Activated CD4-positive, alpha-beta T cell treated with anti-CD3 and anti-CD28 coated beads, Interleukin-2, amount 10 ng/mL, durations not matched to agents 24 days and 14 days (primary cell): Measurements from ENCODE around the gene FRYL. TPM values are rescaled to one million over a fixed set of nuclear protein-coding genes. Genes with fewer than 3 reads are reported as not detected.
A peak's percentile ranks its signal among the peaks of the same experiment; 100 is the strongest.
"Not testable (repeated sequence)": the region's sequence is repeated elsewhere in the genome, so short reads cannot be mapped to it uniquely, and the experiment has no call there.

ENCODE experiments used
- DNase-seq: peaks from one replicate; pipeline ENCODE4 v3.0.0; 2022
- H3K27ac Mint-ChIP-seq: one replicate; pipeline ENCODE4 v1.8.0; 2022; ENCODE audit warnings: mild to moderate bottlenecking, mixed read lengths
- H3K27me3 Mint-ChIP-seq: one replicate; pipeline ENCODE4 v1.8.0; 2022; ENCODE audit warnings: mixed read lengths
- H3K36me3 Mint-ChIP-seq: one replicate; pipeline ENCODE4 v1.8.0; 2022; ENCODE audit warnings: low read depth, mild to moderate bottlenecking, mixed read lengths
- H3K4me1 Mint-ChIP-seq: one replicate; pipeline ENCODE4 v1.8.0; 2021; ENCODE audit warnings: mixed read lengths
- H3K4me3 Mint-ChIP-seq: one replicate; pipeline ENCODE4 v1.8.0; 2022; ENCODE audit warnings: mild to moderate bottlenecking, moderate library complexity, mixed read lengths
- H3K9me3 Mint-ChIP-seq: one replicate; pipeline ENCODE4 v1.8.0; 2021; ENCODE audit warnings: mixed read lengths
- intact Hi-C: fragments of 100-400 bp; cut with micrococcal nuclease; formaldehyde crosslinking; loops from one replicate; pipeline ENCODE4 v1.15.1; 2023
- total RNA-seq: library from RNA; stranded (reverse); gene quantifications from 2 replicates; pipeline ENCODE4 v1.2.3, GENCODE V29; 2022

The FRYL gene
- total RNA-seq, 1 donor from 2014 or later = 66.0 TPM

DNA sequence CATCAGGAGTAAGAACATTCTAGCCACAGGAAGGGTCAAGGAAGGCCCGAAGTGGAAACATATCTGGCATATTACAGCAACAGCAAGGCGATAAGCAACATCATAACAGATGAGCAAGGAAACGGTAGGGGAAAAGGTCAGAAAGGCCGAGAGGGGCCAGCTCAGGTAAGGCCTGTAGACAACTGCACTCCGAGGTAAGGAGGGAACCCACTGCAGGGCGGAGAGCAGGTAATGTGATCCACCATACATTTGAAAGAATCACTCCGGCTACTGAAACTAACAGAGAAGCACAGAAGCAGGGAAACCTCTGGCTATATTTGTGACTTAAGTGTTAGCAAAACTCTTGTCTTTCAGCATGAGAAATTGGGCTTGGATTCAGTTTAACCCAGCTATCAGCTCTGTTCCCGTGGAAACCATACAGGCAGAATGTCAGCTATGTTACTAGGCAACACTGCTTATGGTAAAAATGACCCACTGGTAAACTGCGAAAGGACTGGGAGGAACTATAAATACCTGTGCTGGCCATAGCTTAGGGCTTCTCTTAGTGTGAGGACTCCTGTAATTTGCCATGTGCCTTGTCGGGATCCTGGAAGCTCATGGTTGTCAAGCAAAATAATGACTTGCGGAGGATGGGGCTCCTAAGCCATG lies 31.0 kb downstream of the FRYL start:
- DNase-seq = peak; percentile 37
- no peaks in the 10 kb centered on the region for H3K9me3 Mint-ChIP-seq
- intact Hi-C loops = no loop called here
- H3K36me3 Mint-ChIP-seq = peaks cover 19% of the 10 kb centered on the region
- H3K4me3 Mint-ChIP-seq = no peak overlapping the region
- H3K4me1 Mint-ChIP-seq = peaks cover 31% of the 10 kb centered on the region
- H3K27ac Mint-ChIP-seq = no peak overlapping the region
- H3K27me3 Mint-ChIP-seq = no peaks in the 10 kb centered on the region

DNA sequence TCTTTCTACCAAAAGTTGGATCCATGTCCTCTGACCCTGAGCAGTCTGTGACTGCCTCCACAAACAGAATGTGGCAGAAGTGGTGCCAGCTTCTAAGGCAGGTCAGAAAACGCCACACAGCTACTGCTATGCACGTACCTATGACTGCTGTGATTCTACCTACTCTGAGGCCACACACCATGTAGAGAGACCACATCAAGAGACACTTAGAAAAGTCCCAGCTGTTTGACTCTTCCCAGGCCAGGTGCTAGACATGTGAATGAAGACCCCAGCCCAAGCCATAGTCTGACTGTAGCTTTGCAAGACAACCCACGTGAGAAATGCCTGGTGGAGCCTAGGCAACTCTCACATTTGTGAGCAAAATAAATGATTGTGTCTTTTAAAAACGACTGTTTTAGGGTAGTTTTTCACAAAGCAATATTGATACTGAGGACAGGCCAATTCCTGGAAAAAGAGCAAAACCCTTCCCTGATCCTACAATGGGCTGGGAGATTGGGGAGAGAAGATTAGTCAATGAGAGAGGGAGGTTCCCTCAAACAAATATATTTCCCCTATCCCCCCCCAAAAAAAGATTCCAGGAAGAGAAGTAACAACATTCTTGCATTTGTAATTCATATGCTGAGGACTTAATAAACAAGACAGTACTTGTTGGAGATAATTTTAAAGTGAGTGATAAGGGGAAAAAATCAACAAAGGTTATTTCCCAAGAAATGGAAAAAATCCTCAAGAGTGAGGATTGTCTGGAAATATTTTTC lies 33.3 kb downstream of the FRYL start:
- intact Hi-C loops = no loop called here
- peak overlapping the region; percentile 23 for H3K4me3 Mint-ChIP-seq
- H3K27me3 Mint-ChIP-seq = no peaks in the 10 kb centered on the region
- no peaks in the 10 kb centered on the region for H3K9me3 Mint-ChIP-seq
- no peak for DNase-seq
- H3K36me3 Mint-ChIP-seq = peaks cover 15% of the 10 kb centered on the region
- H3K27ac Mint-ChIP-seq = peak overlapping the region; percentile 11
- peaks cover 37% of the 10 kb centered on the region for H3K4me1 Mint-ChIP-seq

DNA sequence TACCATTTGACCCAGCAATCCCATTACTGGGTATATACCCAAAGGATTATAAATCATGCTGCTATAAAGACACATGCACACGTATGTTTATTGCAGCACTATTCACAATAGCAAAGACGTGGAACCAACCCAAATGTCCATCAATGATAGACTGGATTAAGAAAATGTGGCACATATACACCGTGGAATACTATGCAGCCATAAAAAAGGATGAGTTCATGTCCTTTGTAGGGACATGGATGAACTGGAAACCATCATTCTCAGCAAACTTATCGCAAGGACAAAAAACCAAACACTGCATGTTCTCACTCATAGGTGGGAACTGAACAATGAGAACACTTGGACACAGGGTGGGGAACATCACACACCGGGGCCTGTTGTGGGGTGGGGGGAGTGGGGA lies 34.9 kb downstream of the FRYL start:
- intact Hi-C loops, H3K4me3 Mint-ChIP-seq, H3K27me3 Mint-ChIP-seq, H3K9me3 Mint-ChIP-seq, H3K27ac Mint-ChIP-seq, DNase-seq: not testable (repeated sequence)
- Mint-ChIP-seq H3K4me1 (peaks cover 46% of the 10 kb centered on the region), H3K36me3 (peaks cover 15% of the 10 kb centered on the region)

DNA sequence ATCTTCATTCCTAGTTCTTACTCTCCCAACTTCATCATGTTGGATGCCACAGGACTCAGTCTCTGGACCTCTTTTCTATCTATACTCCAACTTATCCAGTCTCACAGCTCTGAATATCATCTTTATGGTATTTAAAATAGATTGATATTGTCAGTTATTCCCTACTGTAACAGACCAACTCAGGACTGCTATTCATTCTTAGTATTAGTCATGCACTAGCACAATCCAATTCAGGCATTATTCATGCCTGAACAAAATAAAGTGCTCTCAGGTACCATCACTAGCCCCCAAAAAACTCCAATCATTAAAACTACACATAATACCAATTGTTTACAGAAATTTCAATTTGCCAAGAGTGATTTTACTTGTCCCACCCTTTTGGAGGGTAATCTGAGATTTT lies 37.7 kb downstream of the FRYL start:
- H3K4me3 Mint-ChIP-seq = no peak overlapping the region
- H3K27me3 Mint-ChIP-seq = no peaks in the 10 kb centered on the region
- intact Hi-C loops = no loop called here
- peaks cover 7% of the 10 kb centered on the region for H3K9me3 Mint-ChIP-seq
- H3K4me1 Mint-ChIP-seq = peaks cover 55% of the 10 kb centered on the region
- no peak for DNase-seq
- H3K27ac Mint-ChIP-seq = no peak overlapping the region
- peaks cover 15% of the 10 kb centered on the region for H3K36me3 Mint-ChIP-seq

DNA sequence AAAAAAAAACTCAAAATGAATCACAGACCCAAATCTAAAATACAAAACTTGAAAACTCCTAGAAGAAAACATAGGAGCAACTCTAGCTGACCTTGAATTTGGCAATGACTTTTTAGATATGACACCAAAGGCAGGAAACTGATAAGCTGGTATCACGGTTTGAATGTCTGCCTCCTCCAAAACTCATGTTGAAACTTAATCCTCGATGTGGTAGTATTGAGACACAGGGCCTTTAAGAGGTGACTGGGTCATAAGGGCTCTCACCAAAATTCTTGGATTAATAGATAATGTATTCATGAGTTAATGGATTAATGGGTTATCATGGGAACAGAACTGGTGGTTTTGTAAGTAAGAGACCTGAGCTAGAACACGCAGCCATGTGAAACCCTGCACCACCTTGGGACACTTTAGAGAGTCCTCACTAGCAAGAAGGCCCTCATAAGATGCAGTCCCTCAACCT lies 40.5 kb downstream of the FRYL start:
- Mint-ChIP-seq H3K27me3 (no peaks in the 10 kb centered on the region), H3K36me3 (peaks cover 5% of the 10 kb centered on the region), H3K4me1 (peaks cover 49% of the 10 kb centered on the region), H3K9me3 (peaks cover 7% of the 10 kb centered on the region), H3K27ac (no peak overlapping the region), H3K4me3 (no peak overlapping the region)
- intact Hi-C loops = loop anchor here (1.0 kb wide), 1 partner anchor 41 kb away; the partner anchor contains the start of gene FRYL
- no peak for DNase-seq

DNA sequence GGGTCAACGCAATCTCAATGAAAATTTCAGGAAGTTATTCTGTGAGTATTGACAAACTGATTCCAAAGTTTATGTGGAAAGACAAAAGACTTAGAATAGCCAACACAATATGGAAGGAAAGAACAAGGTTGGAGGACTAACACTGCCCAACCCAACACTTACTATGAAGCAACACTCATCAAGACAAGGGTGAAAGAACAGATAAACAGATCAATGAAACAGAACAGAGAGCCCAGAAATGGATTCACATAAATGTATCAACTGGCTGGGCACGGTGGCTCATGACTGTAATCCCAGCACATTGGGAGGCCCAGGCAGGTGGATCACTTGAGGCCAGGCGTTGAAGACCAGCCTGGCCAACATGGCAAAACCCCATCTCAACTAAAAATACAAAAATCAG lies 41.2 kb downstream of the FRYL start:
- DNase-seq = no peak
- H3K4me3 Mint-ChIP-seq = no peak overlapping the region
- intact Hi-C loops = no loop called here
- no peak overlapping the region for H3K27ac Mint-ChIP-seq
- peaks cover 7% of the 10 kb centered on the region for H3K9me3 Mint-ChIP-seq
- H3K4me1 Mint-ChIP-seq = peaks cover 51% of the 10 kb centered on the region
- no peaks in the 10 kb centered on the region for H3K27me3 Mint-ChIP-seq
- H3K36me3 Mint-ChIP-seq = peaks cover 7% of the 10 kb centered on the region

DNA sequence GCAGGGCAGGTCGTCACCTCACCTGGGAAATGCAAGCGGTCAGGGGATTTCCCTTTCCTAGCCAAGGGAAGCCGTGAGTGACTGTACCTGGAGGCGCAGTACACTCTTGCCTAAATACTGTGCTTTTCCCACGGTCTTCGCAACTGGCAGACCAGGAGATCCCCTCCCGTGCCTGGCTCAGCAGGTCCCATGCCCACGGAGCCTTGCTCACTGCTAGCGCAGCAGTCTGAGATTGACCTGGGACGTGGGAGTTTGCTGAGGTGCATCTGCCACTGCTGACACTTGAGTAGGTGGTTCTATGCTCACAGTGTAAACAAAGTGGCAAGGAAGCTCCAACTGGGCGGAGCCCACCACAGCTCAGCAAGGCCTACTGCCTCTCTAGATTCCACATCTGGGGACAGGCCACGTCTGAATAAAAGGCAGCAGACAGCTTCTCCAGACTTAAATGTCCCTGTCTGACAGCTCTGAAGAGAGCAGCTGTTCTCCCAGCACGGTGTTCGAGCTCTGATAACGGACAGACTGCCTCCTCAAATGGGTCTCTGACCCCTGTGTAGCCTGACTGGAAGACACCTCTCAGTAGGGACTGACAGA lies 51.1 kb downstream of the FRYL start:
- peak overlapping the region; percentile 66 for H3K4me3 Mint-ChIP-seq
- peaks cover 12% of the 10 kb centered on the region for H3K36me3 Mint-ChIP-seq
- peak overlapping the region; percentile 57 for H3K27ac Mint-ChIP-seq
- H3K4me1 Mint-ChIP-seq = peaks cover 66% of the 10 kb centered on the region
- H3K27me3 Mint-ChIP-seq, H3K9me3 Mint-ChIP-seq: not testable (repeated sequence)
- intact Hi-C loops = loop anchor here (5.0 kb wide), 1 partner anchor 48 kb away; no protein-coding TSS in a partner anchor
- DNase-seq = peak; percentile 70

DNA sequence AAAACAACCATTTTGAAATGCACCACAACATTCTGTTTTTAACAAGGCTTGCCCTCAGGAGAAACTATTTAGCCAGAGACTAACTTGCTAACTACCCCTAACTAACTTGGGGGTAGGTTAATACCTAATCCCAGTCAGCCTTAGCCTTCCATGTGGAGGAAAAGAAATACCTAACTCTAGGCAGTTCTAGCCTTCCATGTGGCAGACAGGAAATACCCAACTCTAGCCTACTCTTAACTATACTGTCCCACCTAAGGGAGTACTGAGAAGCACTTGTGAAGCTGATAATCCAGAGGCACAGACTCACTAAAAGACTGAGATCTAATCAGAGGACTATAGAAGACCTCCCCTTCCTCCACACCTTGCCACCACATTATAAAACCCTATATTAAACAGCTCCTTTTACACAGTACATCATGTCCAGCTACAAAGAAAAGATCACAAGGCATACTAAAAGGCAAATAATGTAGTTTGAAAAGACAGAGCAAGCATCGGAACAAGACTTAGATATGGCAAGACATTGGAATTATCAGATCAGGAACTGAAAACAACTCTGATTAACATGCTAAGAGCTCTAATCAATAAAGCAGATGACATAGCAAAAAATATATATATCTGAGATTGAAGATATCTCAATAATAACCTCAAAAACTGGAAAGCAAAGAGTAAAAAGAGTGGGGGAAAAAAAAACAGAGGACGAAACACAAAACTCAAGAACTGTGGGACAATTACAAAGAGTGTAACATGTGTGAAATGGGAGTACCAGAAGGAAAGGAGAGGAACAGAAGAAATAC lies 52.2 kb downstream of the FRYL start:
- DNase-seq = no peak
- Mint-ChIP-seq H3K4me1 (peaks cover 68% of the 10 kb centered on the region), H3K36me3 (peaks cover 15% of the 10 kb centered on the region), H3K4me3 (no peak overlapping the region), H3K27ac (no peak overlapping the region), H3K9me3 (no peaks in the 10 kb centered on the region), H3K27me3 (no peaks in the 10 kb centered on the region)
- intact Hi-C loops = loop anchor here (1.0 to 5.0 kb wide), 2 partner anchors 28 to 49 kb away; no protein-coding TSS in a partner anchor

DNA sequence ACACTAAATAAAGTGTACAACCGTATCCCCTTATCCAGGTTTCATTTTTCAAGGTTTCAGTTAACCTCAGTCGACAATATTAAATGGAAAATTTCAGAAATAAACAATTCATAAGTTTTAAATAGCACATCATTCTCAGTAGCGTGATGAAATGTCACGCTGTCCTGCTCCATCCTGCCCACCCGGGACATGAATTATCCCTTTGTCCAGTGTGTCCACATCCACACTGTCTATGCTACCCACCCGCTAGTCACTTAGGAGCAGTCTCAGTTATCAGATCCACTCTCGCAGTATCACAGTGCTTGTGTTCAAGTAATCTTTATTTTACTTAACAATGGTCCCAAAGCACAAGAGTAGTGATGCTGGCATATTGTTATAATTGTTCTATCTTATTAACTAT lies 54.7 kb downstream of the FRYL start:
- Mint-ChIP-seq H3K9me3 (peaks cover 4% of the 10 kb centered on the region), H3K27ac (no peak overlapping the region), H3K4me3 (no peak overlapping the region), H3K4me1 (peaks cover 60% of the 10 kb centered on the region), H3K27me3 (no peaks in the 10 kb centered on the region), H3K36me3 (peaks cover 18% of the 10 kb centered on the region)
- no peak for DNase-seq
- intact Hi-C loops = loop anchor here (5.0 kb wide), 1 partner anchor 52 kb away; no protein-coding TSS in a partner anchor

DNA sequence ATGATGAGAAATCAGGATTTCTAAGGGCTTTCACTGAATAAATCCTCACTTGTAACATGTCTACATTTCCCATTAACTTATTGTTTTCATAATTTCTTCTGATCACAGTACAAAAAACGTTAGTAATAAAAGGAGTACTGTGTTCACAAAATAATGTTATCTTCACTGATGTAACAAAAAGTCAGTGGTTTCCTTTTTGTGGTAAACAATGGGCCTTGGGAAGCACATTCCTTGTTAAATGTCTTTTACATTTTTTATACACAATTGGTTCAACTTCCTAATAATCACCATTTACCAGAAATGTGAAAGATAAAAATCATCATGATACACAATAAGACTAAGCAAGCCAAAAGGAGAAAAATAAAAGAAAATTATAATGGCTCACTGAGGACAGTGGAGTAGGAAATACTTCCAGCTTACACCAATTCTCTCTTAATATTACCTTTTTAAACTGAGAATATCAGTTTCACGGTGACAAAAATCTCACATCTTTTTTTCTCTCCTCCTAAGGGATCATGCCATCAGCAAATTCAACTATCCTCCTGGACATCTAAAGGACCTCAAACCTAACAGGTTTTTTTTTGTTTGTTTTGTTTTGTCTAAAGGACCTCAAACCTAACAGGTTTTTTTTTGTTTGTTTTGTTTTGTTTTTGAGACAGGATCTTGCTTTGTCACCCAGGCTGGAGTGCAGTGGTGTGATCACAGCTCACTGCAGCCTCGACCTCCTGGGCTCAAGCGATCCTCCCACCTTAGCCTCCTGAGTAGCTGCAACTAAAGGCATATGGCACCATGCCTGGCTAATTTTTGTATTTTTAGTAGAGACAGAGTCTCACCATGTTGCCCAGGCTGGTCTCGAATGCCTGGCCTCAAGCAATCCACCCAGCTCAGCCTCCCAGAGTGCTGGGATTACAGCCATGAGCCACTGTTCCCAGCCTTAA lies 57.3 kb downstream of the FRYL start:
- peaks cover 8% of the 10 kb centered on the region for H3K9me3 Mint-ChIP-seq
- H3K4me3 Mint-ChIP-seq = no peak overlapping the region
- intact Hi-C loops = no loop called here
- H3K4me1 Mint-ChIP-seq = peaks cover 39% of the 10 kb centered on the region
- peak overlapping the region; percentile 0 for H3K27ac Mint-ChIP-seq
- no peaks in the 10 kb centered on the region for H3K27me3 Mint-ChIP-seq
- peaks cover 23% of the 10 kb centered on the region for H3K36me3 Mint-ChIP-seq
- no peak for DNase-seq

DNA sequence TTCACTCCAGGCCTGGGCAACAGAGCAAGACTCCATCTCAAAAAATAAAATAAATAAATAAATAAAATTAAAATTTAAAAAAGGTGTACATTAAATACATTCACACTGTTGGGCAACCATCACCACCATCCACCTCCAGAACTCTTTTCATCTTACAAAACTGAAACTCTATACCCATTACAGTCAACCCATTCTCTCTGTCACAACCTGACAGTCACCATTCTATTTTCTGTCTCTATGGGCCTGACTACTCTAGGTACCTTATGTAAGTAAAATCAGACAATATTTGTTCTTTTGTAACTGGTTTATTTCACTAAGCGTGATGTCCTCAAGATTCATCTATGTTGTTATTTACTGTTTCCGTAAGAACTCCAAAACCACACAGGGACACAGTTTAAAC lies 59.6 kb downstream of the FRYL start:
- Mint-ChIP-seq H3K36me3 (peaks cover 33% of the 10 kb centered on the region), H3K9me3 (peaks cover 8% of the 10 kb centered on the region), H3K4me3 (no peak overlapping the region), H3K27me3 (no peaks in the 10 kb centered on the region), H3K27ac (no peak overlapping the region), H3K4me1 (peaks cover 19% of the 10 kb centered on the region)
- no peak for DNase-seq
- intact Hi-C loops = no loop called here

DNA sequence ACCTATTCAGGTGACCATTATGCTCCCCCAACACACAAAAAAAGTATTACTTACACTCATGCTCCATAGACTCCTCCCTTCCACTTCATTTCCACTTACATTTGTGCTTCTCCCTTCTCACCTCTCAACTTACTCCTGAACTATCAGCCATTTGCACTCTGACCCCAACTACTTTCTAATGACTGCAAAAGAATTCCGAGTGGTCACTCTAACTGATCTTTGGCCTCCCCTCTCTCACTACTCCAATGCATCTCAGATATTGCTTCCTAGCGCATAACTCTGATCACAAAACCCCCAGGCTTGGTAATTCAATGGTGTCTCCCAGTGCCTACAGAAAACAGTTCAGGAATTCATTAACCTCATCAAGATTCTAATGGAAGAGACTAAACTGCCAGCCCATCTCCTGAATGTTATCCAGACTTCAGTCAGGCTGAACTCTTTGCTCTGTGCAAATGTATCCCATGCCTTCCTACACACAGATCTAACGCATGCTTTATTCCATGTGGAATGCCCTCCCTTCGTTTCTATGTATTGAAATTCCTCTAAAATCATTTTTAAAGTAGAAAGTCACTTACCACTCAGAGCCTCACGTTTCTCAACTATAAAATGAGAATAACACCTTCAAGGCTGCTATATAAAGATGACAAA lies 61.1 kb downstream of the FRYL start:
- peaks cover 8% of the 10 kb centered on the region for H3K9me3 Mint-ChIP-seq
- peaks cover 30% of the 10 kb centered on the region for H3K36me3 Mint-ChIP-seq
- H3K4me3 Mint-ChIP-seq = no peak overlapping the region
- peaks cover 15% of the 10 kb centered on the region for H3K4me1 Mint-ChIP-seq
- DNase-seq = no peak
- intact Hi-C loops = no loop called here
- H3K27ac Mint-ChIP-seq = no peak overlapping the region
- H3K27me3 Mint-ChIP-seq = no peaks in the 10 kb centered on the region
